Endothelial cell (in vitro differentiated cells): ENCODE results near the gene ATOSB. TPM values are rescaled to one million over a fixed set of nuclear protein-coding genes. Genes with fewer than 3 reads are reported as not detected.
A peak's percentile ranks its signal among the peaks of the same experiment; 100 is the strongest.

Source experiments
- DNase-seq: peaks from one replicate; pipeline ENCODE4 v3.0.0; 2021; ENCODE audit warnings: low spot score
- H3K27ac Mint-ChIP-seq: one replicate; pipeline ENCODE4 v1.8.0; 2021; ENCODE audit warnings: mixed read lengths, inconsistent platforms; ENCODE audit not compliant: unreplicated experiment
- H3K27me3 Mint-ChIP-seq: one replicate; pipeline ENCODE4 v1.8.0; 2021; ENCODE audit warnings: mild to moderate bottlenecking, moderate library complexity, mixed read lengths, inconsistent platforms; ENCODE audit not compliant: unreplicated experiment
- H3K36me3 Mint-ChIP-seq: one replicate; pipeline ENCODE4 v1.8.0; 2021; ENCODE audit warnings: mild to moderate bottlenecking, low read depth, mixed read lengths, inconsistent platforms; ENCODE audit not compliant: unreplicated experiment
- H3K4me1 Mint-ChIP-seq: one replicate; pipeline ENCODE4 v1.8.0; 2021; ENCODE audit warnings: mild to moderate bottlenecking, mixed read lengths, inconsistent platforms; ENCODE audit not compliant: unreplicated experiment
- H3K4me3 Mint-ChIP-seq: one replicate; pipeline ENCODE4 v1.8.0; 2021; ENCODE audit warnings: mild to moderate bottlenecking, mixed read lengths, inconsistent platforms; ENCODE audit not compliant: unreplicated experiment
- H3K9me3 Mint-ChIP-seq: one replicate; pipeline ENCODE4 v1.8.0; 2021; ENCODE audit warnings: mixed read lengths, inconsistent platforms; ENCODE audit not compliant: unreplicated experiment
- CTCF ChIP-seq: fragments of 200-600 bp; sonication (generic); IDR thresholded peaks from one replicate; pipeline ENCODE4 v1.5.0; 2021; ENCODE audit warnings: antibody characterized with exemption; ENCODE audit not compliant: unreplicated experiment
- total RNA-seq: library from RNA; stranded (reverse); fragmentation: NEBNext Ultra II Directional; extraction: Animal tissue kit (Norgen Biotek cat#: 25700); gene quantifications from one replicate; pipeline ENCODE4 v1.2.1, GENCODE V29; 2021; ENCODE audit not compliant: unreplicated experiment

The ATOSB gene
- total RNA-seq, 1 donor from 2014 or later = 33.7 TPM

GRCh38 chr9:35108461-35108860, 7.2 kb downstream of the ATOSB start:
- Mint-ChIP-seq H3K9me3 (no peaks in the 10 kb centered on the region), H3K27me3 (peaks cover 20% of the 10 kb centered on the region), H3K4me1 (peaks cover 24% of the 10 kb centered on the region), H3K36me3 (peaks cover 32% of the 10 kb centered on the region), H3K27ac (no peak overlapping the region), H3K4me3 (no peak overlapping the region)
- DNase-seq = no peak
- TF ChIP-seq CTCF = no peak

GRCh38 chr9:35107297-35108290, 8.1 kb downstream of the ATOSB start:
- H3K4me1 Mint-ChIP-seq = peaks cover 31% of the 10 kb centered on the region
- TF ChIP-seq CTCF = no peak

GRCh38 chr9:35106343-35106730, 9.3 kb downstream of the ATOSB start:
- Mint-ChIP-seq H3K9me3 (no peaks in the 10 kb centered on the region), H3K27ac (no peak overlapping the region), H3K4me1 (peaks cover 29% of the 10 kb centered on the region), H3K27me3 (peaks cover 19% of the 10 kb centered on the region), H3K36me3 (peaks cover 33% of the 10 kb centered on the region), H3K4me3 (peak overlapping the region; percentile 27)
- DNase-seq = no peak
- TF ChIP-seq CTCF = no peak

More at GRCh38 chr9:35107297-35108290, 8.1 kb downstream of the ATOSB start:
- H3K27me3 Mint-ChIP-seq = peaks cover 27% of the 10 kb centered on the region
- no peak overlapping the region for H3K4me3 Mint-ChIP-seq
- H3K27ac Mint-ChIP-seq = no peak overlapping the region
- H3K9me3 Mint-ChIP-seq = no peaks in the 10 kb centered on the region
- DNase-seq = no peak
- peaks cover 39% of the 10 kb centered on the region for H3K36me3 Mint-ChIP-seq

DNA sequence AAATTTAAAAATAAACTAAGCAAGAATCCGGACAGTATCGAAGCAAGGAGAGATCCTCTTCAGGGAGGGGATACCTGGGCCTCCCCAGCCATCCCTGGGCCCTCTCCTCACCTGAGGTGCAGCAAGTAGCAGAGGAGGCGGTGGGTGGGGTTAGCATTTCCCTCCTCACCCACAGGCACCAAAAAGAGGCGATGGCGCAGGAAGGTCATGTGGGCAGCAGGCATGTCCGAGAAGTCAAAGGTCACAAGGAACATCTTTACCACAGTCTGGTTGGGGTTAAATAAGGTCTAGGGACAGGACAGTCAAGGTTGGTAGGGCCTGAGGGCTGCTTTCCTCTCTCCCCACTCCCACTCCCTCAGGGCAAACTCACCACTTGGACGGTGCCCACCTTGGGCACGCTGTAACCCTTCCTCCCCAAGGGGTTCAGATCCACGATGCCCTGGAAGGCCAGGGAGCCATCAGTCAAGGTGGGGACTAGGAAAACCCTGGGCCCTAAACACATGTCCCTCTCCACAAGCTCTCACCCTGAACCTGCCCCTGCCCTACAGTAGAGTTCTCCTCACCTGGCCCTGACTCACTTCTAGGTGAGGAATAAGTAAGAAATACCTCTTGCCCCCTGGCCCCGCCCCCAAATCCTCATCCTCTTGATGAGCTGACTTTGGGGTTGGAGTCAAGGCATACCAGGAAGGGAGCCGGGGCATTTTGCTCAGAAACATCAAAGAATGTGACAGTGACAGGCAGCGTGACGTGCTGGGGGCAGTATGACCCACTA, 9.9 kb downstream of the ATOSB start:
- Mint-ChIP-seq H3K4me1 (peaks cover 30% of the 10 kb centered on the region), H3K27ac (peak overlapping the region; percentile 72), H3K9me3 (no peaks in the 10 kb centered on the region), H3K27me3 (peaks cover 22% of the 10 kb centered on the region), H3K36me3 (peaks cover 39% of the 10 kb centered on the region), H3K4me3 (peak overlapping the region; percentile 27)
- no peak for DNase-seq
- no peak for TF ChIP-seq CTCF
